B cell (primary cell): ENCODE data around the gene TRABD2A. TPM values are rescaled to one million over a fixed set of nuclear protein-coding genes. Genes with fewer than 3 reads are reported as not detected.

Experiments used
- ATAC-seq: fragments of 200-7000 bp; cut with Tn5 transposase; one replicate; pipeline ENCODE4 v1.10.0; 2021; ENCODE audit warnings: low read depth, mild to moderate bottlenecking, moderate number of reproducible peaks, moderate library complexity
- CTCF ChIA-PET: fragments of 350-600 bp; sonication (Branson Sonifier 250); formaldehyde crosslinking; loops from one replicate; lab custom pipeline; 2021; ENCODE audit warnings: antibody characterized with exemption, inconsistent platforms; lab: Charles Lee
- POLR2A ChIA-PET: fragments of 350-600 bp; sonication (Branson Sonifier 250); formaldehyde crosslinking; loops from one replicate; lab custom pipeline; 2021; ENCODE audit warnings: antibody characterized with exemption; lab: Charles Lee
- DNase-seq: peaks from one replicate; pipeline ENCODE4 v3.0.0; 2013
- H2AFZ ChIP-seq: 2 replicates; pipeline ENCODE4 v1.6.1; 2012; ENCODE audit warnings: mild to moderate bottlenecking, low read depth, low read length; ENCODE audit not compliant: insufficient read depth, poor library complexity, severe bottlenecking
- H3K27ac ChIP-seq, 2 donors: 1 replicate in 1 of 2; 2 replicates in 1 of 2; pipeline ENCODE4 v1.5.1; 2012 to 2013; ENCODE audit warnings: low read length in 2 of 2, mild to moderate bottlenecking in 2 of 2, moderate library complexity in 1 of 2
- H3K27me3 ChIP-seq, 4 experiments: fragments of 200-600 bp in 1 of 4; sonication (generic) in 1 of 4; replicated peaks in 1 of 4; 1 replicate in 2 of 4; 2 replicates in 2 of 4; pipeline versions ENCODE4 v1.6.1 to v1.7.0; 2013 to 2016; ENCODE audit warnings: low read length in 3 of 4, mild to moderate bottlenecking in 2 of 4, mixed read lengths in 1 of 4, moderate library complexity in 1 of 4; ENCODE audit not compliant: insufficient read depth in 4 of 4, control insufficient read depth in 3 of 4; ENCODE audit errors: control extremely low read depth in 1 of 4
- H3K36me3 ChIP-seq, 2 experiments: replicated peaks in 1 of 2; 1 replicate in 1 of 2; 2 replicates in 1 of 2; pipeline versions ENCODE4 v1.6.1 to v1.7.1; 2013; ENCODE audit warnings: low read length in 1 of 2; ENCODE audit not compliant: insufficient read depth in 2 of 2, control insufficient read depth in 1 of 2; ENCODE audit errors: control extremely low read depth in 1 of 2, extremely low read depth in 1 of 2
- H3K4me1 ChIP-seq, 2 donors: fragments of 200-600 bp in 1 of 2; sonication (generic) in 1 of 2; 1 replicate in 1 of 2; 2 replicates in 1 of 2; pipeline versions ENCODE4 v1.5.1 to v1.6.1; 2013 to 2017; ENCODE audit warnings: low read length in 2 of 2; ENCODE audit not compliant: control insufficient read depth in 2 of 2, insufficient read depth in 2 of 2
- H3K4me2 ChIP-seq: replicated peaks from 2 replicates; pipeline ENCODE3; 2012; ENCODE audit warnings: mild to moderate bottlenecking, low read depth, low read length; ENCODE audit not compliant: poor library complexity, severe bottlenecking
- H3K4me3 ChIP-seq, 5 experiments: fragments of 200-600 bp in 1 of 5; sonication (generic) in 1 of 5; 1 replicate in 3 of 5; 2 replicates in 2 of 5; pipeline versions ENCODE4 v1.5.1 to v1.7.0; 2011 to 2016; ENCODE audit warnings: low read length in 4 of 5, mild to moderate bottlenecking in 4 of 5, low read depth in 2 of 5, control low read depth in 1 of 5, moderate library complexity in 1 of 5; ENCODE audit not compliant: insufficient read depth in 1 of 5; ENCODE audit errors: control extremely low read depth in 1 of 5, extremely low read depth in 1 of 5
- H3K79me2 ChIP-seq: fragments of 200-600 bp; sonication (generic); one replicate; pipeline ENCODE4 v1.6.0; 2016; ENCODE audit warnings: low read length; ENCODE audit not compliant: control insufficient read depth, insufficient read depth
- H3K9ac ChIP-seq: fragments of 200-600 bp; sonication (generic); 2 replicates; pipeline ENCODE4 v1.6.1; 2017; ENCODE audit warnings: mild to moderate bottlenecking, low read length, moderate library complexity
- H3K9me3 ChIP-seq, 3 donors: one replicate each; pipeline versions ENCODE4 v1.6.1 to v1.7.1; 2013; ENCODE audit warnings: low read length in 2 of 3; ENCODE audit not compliant: control insufficient read depth in 2 of 3, insufficient read depth in 1 of 3; ENCODE audit errors: control extremely low read depth in 1 of 3
- H4K20me1 ChIP-seq: 2 replicates; pipeline ENCODE4 v1.6.0; 2012; ENCODE audit warnings: mild to moderate bottlenecking, low read length; ENCODE audit not compliant: insufficient read depth, control insufficient read depth, poor library complexity, severe bottlenecking
- H3K27ac Mint-ChIP-seq: one replicate; pipeline ENCODE4 v1.8.0; 2021; ENCODE audit warnings: mixed read lengths
- H3K27me3 Mint-ChIP-seq: one replicate; pipeline ENCODE4 v1.8.0; 2021; ENCODE audit warnings: mixed read lengths
- H3K4me1 Mint-ChIP-seq: one replicate; pipeline ENCODE4 v1.8.0; 2021; ENCODE audit warnings: mixed read lengths
- H3K4me3 Mint-ChIP-seq: one replicate; pipeline ENCODE4 v1.8.0; 2021; ENCODE audit warnings: mixed read lengths
- H3K9me3 Mint-ChIP-seq: one replicate; pipeline ENCODE4 v1.8.0; 2022; ENCODE audit warnings: mixed read lengths; ENCODE audit not compliant: insufficient read depth
- CTCF ChIP-seq: fragments of 200-600 bp; IDR thresholded peaks from one replicate; pipeline ENCODE4 v1.8.0; 2022; ENCODE audit warnings: antibody characterized with exemption, mild to moderate bottlenecking
- EZH2 ChIP-seq: IDR thresholded peaks from 2 replicates; pipeline ENCODE4 v1.6.1; 2012; ENCODE audit warnings: borderline replicate concordance, low read depth, mild to moderate bottlenecking, moderate library complexity, low read length; ENCODE audit not compliant: insufficient read depth, poor library complexity, severe bottlenecking
- WGBS: methylation state at CpG from one replicate; pipeline ENCODE4 v1.1.5; 2013; ENCODE audit warnings: missing lambda C conversion rate; ENCODE audit not compliant: insufficient coverage; 5-methylcytosine and 5-hydroxymethylcytosine counted together
- intact Hi-C: fragments of 100-400 bp; cut with micrococcal nuclease; formaldehyde crosslinking; loops from one replicate; pipeline ENCODE4 v1.10.0; 2022
- polyA plus RNA-seq: library from polyadenylated mRNA; depleted of rRNA; stranded (reverse); fragments of >200 nt; gene quantifications from 2 replicates; pipeline ENCODE4 v1.2.3, GENCODE V29; 2012
- total RNA-seq, 2 donors: library from RNA; stranded (reverse); fragments of 120-200 nt in 1 of 2; gene quantifications; 1 replicate in 1 of 2; 2 replicates in 1 of 2; pipeline versions ENCODE4 v1.2.3 to v1.2.4, GENCODE V29; 2013 to 2022

Gene TRABD2A
- total and polyA plus RNA-seq, 2 donors (not counting 1 experiment from before 2014, with no cell fraction given), result 10.1 to 11.3 TPM

GRCh38 chr2:84857566-84857965 is 23.3 kb downstream of the TRABD2A start:
- H3K4me1 ChIP-seq, result peaks cover 11 to 13% of the 10 kb centered on the region in 2 donors
- H3K4me2 ChIP-seq, result no peak overlapping the region
- H3K9me3 ChIP-seq, result peaks cover 0 to 10% (median 9%) of the 10 kb centered on the region in 3 donors
- ATAC-seq, result no peak
- H4K20me1 ChIP-seq, result no peaks in the 10 kb centered on the region
- H3K27ac ChIP-seq, result no peak overlapping the region
- Mint-ChIP-seq H3K27ac (no peak overlapping the region), H3K4me1 (peaks cover 24% of the 10 kb centered on the region), H3K4me3 (no peak overlapping the region), H3K9me3 (no peaks in the 10 kb centered on the region), H3K27me3 (no peaks in the 10 kb centered on the region)
- TF ChIP-seq EZH2 (no peak), CTCF (no peak)
- ChIA-PET CTCF (interaction anchor here (0.7 to 3.4 kb wide), 6 partner anchors 23 to 360 kb away, joined by 3 to 12 read pairs (median 3); partner anchors contain the start of gene TRABD2A), POLR2A (no interaction called here)
- WGBS, result 97% methylated on average over 2 of the region's 5 CpGs
- no peak overlapping the region for H3K9ac ChIP-seq
- H3K4me3 ChIP-seq, result no peak overlapping the region
- intact Hi-C loops, result loop anchor here (5.0 kb wide), 1 partner anchor 75 kb away; no protein-coding TSS in a partner anchor
- no peaks in the 10 kb centered on the region for H3K36me3 ChIP-seq
- no peak overlapping the region for H2AFZ ChIP-seq
- no peaks in the 10 kb centered on the region for H3K27me3 ChIP-seq
- no peak for DNase-seq
- peaks cover 43% of the 10 kb centered on the region for H3K79me2 ChIP-seq

GRCh38 chr2:84856787-84857186 is 24.1 kb downstream of the TRABD2A start:
- ATAC-seq (peak; percentile 88), DNase-seq (peak; percentile 66)
- TF ChIP-seq EZH2, result no peak
- no peak for TF ChIP-seq CTCF
- Mint-ChIP-seq H3K4me1 (peaks cover 24% of the 10 kb centered on the region), H3K4me3 (no peak overlapping the region), H3K9me3 (no peaks in the 10 kb centered on the region), H3K27me3 (no peaks in the 10 kb centered on the region), H3K27ac (no peak overlapping the region)
- 46% methylated on average over 4 of the region's 6 CpGs for WGBS
- H3K4me3 ChIP-seq, result no peak overlapping the region
- no peaks in the 10 kb centered on the region for H3K36me3 ChIP-seq
- peaks cover 0 to 17% (median 10%) of the 10 kb centered on the region in 3 donors for H3K9me3 ChIP-seq
- no peaks in the 10 kb centered on the region for H4K20me1 ChIP-seq
- intact Hi-C loops, result loop anchor here (5.0 kb wide), 1 partner anchor 74 kb away; no protein-coding TSS in a partner anchor
- H3K4me1 ChIP-seq, result peaks cover 11 to 13% of the 10 kb centered on the region in 2 donors
- H3K27me3 ChIP-seq, result no peaks in the 10 kb centered on the region
- H2AFZ ChIP-seq, result no peak overlapping the region
- peak overlapping the region; percentile 7 for H3K4me2 ChIP-seq
- peaks cover 42% of the 10 kb centered on the region for H3K79me2 ChIP-seq
- H3K27ac ChIP-seq, result no peak overlapping the region
- POLR2A ChIA-PET, result no interaction called here
- H3K9ac ChIP-seq, result no peak overlapping the region
- CTCF ChIA-PET, result interaction anchor here (0.6 to 3.4 kb wide), 3 partner anchors 8 to 80 kb away, joined by 3 to 12 read pairs (median 3); no protein-coding TSS in a partner anchor
